LNCAP (cell line): ENCODE data around the gene SMIM17.

Experiments used
- TF ChIP-seq, protein P1 (sequence below): fragments of 450-650 bp; IDR thresholded peaks from 2 replicates; pipeline ENCODE4 v1.5.1; 2017; ENCODE audit warnings: mild to moderate bottlenecking

SMIM17 gene

GRCh38 chr19:56660381-56661107 is 17.6 kb downstream of the SMIM17 start:
- TF ChIP-seq, protein P1, sequence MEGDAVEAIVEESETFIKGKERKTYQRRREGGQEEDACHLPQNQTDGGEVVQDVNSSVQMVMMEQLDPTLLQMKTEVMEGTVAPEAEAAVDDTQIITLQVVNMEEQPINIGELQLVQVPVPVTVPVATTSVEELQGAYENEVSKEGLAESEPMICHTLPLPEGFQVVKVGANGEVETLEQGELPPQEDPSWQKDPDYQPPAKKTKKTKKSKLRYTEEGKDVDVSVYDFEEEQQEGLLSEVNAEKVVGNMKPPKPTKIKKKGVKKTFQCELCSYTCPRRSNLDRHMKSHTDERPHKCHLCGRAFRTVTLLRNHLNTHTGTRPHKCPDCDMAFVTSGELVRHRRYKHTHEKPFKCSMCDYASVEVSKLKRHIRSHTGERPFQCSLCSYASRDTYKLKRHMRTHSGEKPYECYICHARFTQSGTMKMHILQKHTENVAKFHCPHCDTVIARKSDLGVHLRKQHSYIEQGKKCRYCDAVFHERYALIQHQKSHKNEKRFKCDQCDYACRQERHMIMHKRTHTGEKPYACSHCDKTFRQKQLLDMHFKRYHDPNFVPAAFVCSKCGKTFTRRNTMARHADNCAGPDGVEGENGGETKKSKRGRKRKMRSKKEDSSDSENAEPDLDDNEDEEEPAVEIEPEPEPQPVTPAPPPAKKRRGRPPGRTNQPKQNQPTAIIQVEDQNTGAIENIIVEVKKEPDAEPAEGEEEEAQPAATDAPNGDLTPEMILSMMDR, result no peak

DNA sequence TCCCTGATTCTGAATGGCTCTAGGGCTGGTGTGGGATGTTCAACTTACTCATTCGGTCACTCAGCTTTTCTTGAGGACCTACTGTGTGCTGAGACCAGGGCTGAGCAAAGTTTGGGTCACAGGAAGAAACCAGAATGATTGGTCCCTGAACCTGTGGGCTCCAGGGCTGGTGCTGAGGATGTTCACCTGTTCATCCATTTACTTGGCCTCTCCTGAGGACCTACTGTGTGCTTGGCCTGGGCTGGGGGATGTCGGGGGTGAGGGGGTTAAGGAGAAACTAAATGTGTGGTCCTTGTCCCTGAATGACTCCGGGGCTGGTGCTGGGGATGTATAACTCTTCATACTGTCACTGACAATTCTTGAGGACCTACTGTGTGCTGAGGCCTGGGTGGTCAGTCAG is 18.3 kb downstream of the SMIM17 start:
- TF ChIP-seq, protein P1, result no peak

DNA sequence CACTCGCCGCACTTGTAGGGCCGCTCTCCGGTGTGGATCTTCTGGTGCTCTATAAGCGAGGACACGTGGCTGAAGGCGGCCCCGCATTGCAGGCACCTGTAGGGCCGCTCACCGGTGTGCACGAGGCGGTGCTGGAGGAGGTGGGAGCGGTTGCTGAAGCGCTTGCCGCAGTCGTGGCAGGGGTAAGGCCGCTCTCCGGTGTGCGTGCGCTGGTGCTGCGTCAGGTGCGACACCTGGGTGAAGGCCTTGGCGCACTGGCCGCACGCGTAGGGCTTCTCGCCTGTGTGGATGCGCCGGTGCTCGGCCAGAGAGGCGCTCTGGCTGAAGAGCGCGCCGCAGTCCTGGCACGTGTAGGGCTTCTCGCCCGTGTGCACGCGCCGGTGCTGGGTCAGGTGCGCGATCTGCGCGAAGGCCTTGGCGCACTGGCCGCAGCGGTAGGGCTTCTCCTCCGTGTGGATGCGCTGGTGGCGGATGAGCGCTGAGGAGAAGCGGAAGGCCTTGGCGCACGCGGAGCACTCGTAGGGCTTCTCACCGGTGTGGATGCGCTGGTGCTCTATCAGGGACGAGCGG is 21.1 kb downstream of the SMIM17 start:
- TF ChIP-seq, protein P1, result no peak

- TF ChIP-seq, protein P1, result no peak
These were observed 21.6 kb downstream of the SMIM17 start for GRCh38 chr19:56664511-56664910.

GRCh38 chr19:56667311-56667870 is 24.4 kb downstream of the SMIM17 start:
- TF ChIP-seq, protein P1, result no peak

- TF ChIP-seq, protein P1, result no peak
These were observed 25.7 kb downstream of the SMIM17 start for GRCh38 chr19:56668676-56669075.

- TF ChIP-seq, protein P1, result no peak
These were observed 27.5 kb downstream of the SMIM17 start for GRCh38 chr19:56670401-56670960.
